ENCODE data around the gene RNF31.

RNF31 gene

GRCh38 chr14:24179294-24179960 is 32.1 kb downstream of the RNF31 start (continued):
- TF ChIP-seq ZNF565 (CRISPR knock-in tag; conservative IDR thresholded peaks at IDR 0.05; ENCODE audit: low read depth) = no peak
- no peak for TF ChIP-seq CSDC2 (CRISPR knock-in tag; IDR thresholded peaks at IDR 0.05)
- no peak for TF ChIP-seq ZFP30 (CRISPR knock-in tag; IDR thresholded peaks at IDR 0.05)
- no peak for TF ChIP-seq ZNF8 (CRISPR knock-in tag; IDR thresholded peaks at IDR 0.05)

- TF ChIP-seq ZNF70 (CRISPR knock-in tag; IDR thresholded peaks at IDR 0.05) (no peak), OSR1 (CRISPR knock-in tag; IDR thresholded peaks at IDR 0.05) (no peak), CSDC2 (CRISPR knock-in tag; IDR thresholded peaks at IDR 0.05) (no peak), ZNF8 (CRISPR knock-in tag; IDR thresholded peaks at IDR 0.05) (no peak), TOX (CRISPR knock-in tag; IDR thresholded peaks at IDR 0.05; ENCODE audit: borderline replicate concordance) (no peak), PPARA (CRISPR knock-in tag; IDR thresholded peaks at IDR 0.05; ENCODE audit: borderline replicate concordance) (no peak), SNAI2 (CRISPR knock-in tag; IDR thresholded peaks at IDR 0.05) (no peak), ZFP3 (CRISPR knock-in tag; IDR thresholded peaks at IDR 0.05) (no peak), ZC3H10 (CRISPR knock-in tag; IDR thresholded peaks at IDR 0.05) (no peak), BACH2 (CRISPR knock-in tag; IDR thresholded peaks at IDR 0.05; ENCODE audit: borderline replicate concordance) (no peak), ISL1 (CRISPR knock-in tag; IDR thresholded peaks at IDR 0.05) (no peak), RARB (CRISPR knock-in tag; IDR thresholded peaks at IDR 0.05) (no peak), POU6F1 (CRISPR knock-in tag; IDR thresholded peaks at IDR 0.05; ENCODE audit: borderline replicate concordance, low read depth) (no peak), GLIS3 (CRISPR knock-in tag; IDR thresholded peaks at IDR 0.05) (no peak), ARNTL (CRISPR knock-in tag; IDR thresholded peaks at IDR 0.05; ENCODE audit: borderline replicate concordance, low read depth) (no peak), TCF4 (CRISPR knock-in tag; IDR thresholded peaks at IDR 0.05; ENCODE audit: borderline replicate concordance) (no peak)
- ATAC-seq = peak; percentile 28
These were observed 32.9 kb downstream of the RNF31 start for GRCh38 chr14:24179961-24180796.

GRCh38 chr14:24181371-24182077 is 34.2 kb downstream of the RNF31 start:
- TF ChIP-seq CSRNP3 (CRISPR knock-in tag; IDR thresholded peaks at IDR 0.05) (no peak), TSHZ2 (CRISPR knock-in tag; IDR thresholded peaks at IDR 0.05) (no peak), ZC3H10 (CRISPR knock-in tag; IDR thresholded peaks at IDR 0.05) (no peak), OSR1 (CRISPR knock-in tag; IDR thresholded peaks at IDR 0.05) (no peak), PPARA (CRISPR knock-in tag; IDR thresholded peaks at IDR 0.05; ENCODE audit: borderline replicate concordance) (no peak), PATZ1 (CRISPR knock-in tag; IDR thresholded peaks at IDR 0.05; ENCODE audit: borderline replicate concordance) (no peak), POU6F1 (CRISPR knock-in tag; IDR thresholded peaks at IDR 0.05; ENCODE audit: borderline replicate concordance, low read depth) (no peak), ZFP30 (CRISPR knock-in tag; IDR thresholded peaks at IDR 0.05) (no peak), ZNF70 (CRISPR knock-in tag; IDR thresholded peaks at IDR 0.05) (no peak), ISL1 (CRISPR knock-in tag; IDR thresholded peaks at IDR 0.05) (no peak), CREB5 (CRISPR knock-in tag; IDR thresholded peaks at IDR 0.05; ENCODE audit: low read depth) (no peak), RARB (CRISPR knock-in tag; IDR thresholded peaks at IDR 0.05) (no peak)
- ATAC-seq = no peak
